ENCODE results near the gene CAMTA1. TPM values are rescaled to one million over a fixed set of nuclear protein-coding genes. Genes with fewer than 3 reads are reported as not detected.

CAMTA1 gene
- total RNA-seq, 1 donor from 2014 or later = 109 TPM

DNA sequence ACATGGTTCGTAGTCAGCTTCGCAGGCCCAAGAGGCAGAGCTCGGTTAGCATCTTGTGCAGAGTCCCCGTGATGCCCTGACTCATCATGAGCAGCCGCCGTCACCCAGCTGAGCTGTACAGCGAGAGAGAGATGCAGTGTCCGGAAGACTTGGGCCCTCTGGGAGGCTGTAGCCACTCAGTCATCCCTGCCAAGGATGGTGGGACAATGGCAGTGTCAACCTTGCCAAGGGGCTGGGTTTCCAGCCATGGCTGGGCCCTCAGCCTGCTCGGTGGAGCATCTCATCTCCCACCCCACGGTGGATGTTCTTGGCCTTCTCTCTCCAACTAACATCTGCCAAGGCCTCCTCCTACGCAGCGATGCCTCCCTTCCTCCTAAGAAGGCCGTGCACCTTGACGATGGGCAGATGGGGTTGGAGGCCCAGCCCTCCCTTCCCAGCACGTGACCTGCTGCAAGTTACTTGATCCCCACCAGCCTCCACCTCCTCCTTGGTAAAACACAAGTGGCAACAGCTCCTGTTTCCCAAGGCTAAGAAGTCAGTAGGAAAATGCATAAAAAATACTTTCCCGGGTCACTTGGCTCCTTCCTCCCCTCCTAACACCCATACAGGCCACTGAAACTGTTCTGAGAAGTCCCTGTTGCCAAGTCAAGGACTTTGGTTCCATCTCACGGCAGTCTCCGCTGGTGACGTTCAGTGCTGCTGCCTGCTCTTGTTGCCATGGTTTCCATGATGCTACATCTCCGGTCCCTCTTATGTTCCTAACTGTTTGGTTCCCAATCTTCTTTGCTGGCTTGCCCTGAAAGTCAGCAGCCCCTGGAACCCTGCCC, 601.2 kb downstream of the CAMTA1 start:
- Mint-ChIP-seq H3K4me3 (no peak overlapping the region), H3K36me3 (ENCODE audit: low read depth) (no peaks in the 10 kb centered on the region), H3K27me3 (ENCODE audit: low read depth) (no peaks in the 10 kb centered on the region), H3K9me3 (no peaks in the 10 kb centered on the region), H3K27ac (ENCODE audit: unreplicated experiment) (peak overlapping the region; percentile 92), H3K4me1 (peaks cover 32% of the 10 kb centered on the region)
- no peak for TF ChIP-seq CTCF (conservative IDR thresholded peaks at IDR 0.05)
- no peak for DNase-seq (ENCODE audit: low read depth, low spot score)

GRCh38 chr1:7387053-7387927, 602.0 kb downstream of the CAMTA1 start:
- no peaks in the 10 kb centered on the region for H3K9me3 Mint-ChIP-seq
- no peaks in the 10 kb centered on the region for H3K27me3 Mint-ChIP-seq (ENCODE audit: low read depth)
- H3K4me3 Mint-ChIP-seq = no peak overlapping the region
- H3K4me1 Mint-ChIP-seq = peaks cover 32% of the 10 kb centered on the region
- DNase-seq (ENCODE audit: low read depth, low spot score) = no peak
- H3K36me3 Mint-ChIP-seq (ENCODE audit: low read depth) = no peaks in the 10 kb centered on the region
- no peak overlapping the region for H3K27ac Mint-ChIP-seq (ENCODE audit: unreplicated experiment)
- no peak for TF ChIP-seq CTCF (conservative IDR thresholded peaks at IDR 0.05)

DNA sequence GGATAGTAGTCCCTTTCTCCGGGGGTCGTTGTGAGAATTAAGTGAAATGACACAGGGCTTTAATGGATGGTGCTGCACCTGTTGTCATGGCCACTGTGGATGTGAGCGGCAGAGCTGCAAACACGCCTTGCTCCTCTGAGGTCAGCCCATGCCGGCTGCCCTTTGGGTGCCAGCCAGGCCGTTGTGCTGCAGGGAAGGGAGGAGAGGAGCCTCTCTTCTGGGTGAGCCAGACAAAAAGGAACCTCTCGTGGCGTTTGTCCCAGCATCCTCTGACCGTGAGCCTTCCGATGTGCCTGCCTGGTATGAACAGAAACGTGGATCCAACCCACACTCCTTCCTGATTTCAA, 602.9 kb downstream of the CAMTA1 start:
- Mint-ChIP-seq H3K27me3 (ENCODE audit: low read depth) (no peaks in the 10 kb centered on the region), H3K36me3 (ENCODE audit: low read depth) (no peaks in the 10 kb centered on the region), H3K9me3 (no peaks in the 10 kb centered on the region), H3K27ac (ENCODE audit: unreplicated experiment) (peak overlapping the region; percentile 27), H3K4me3 (no peak overlapping the region), H3K4me1 (peaks cover 32% of the 10 kb centered on the region)
- DNase-seq (ENCODE audit: low read depth, low spot score) = no peak
- TF ChIP-seq CTCF (conservative IDR thresholded peaks at IDR 0.05) = no peak

DNA sequence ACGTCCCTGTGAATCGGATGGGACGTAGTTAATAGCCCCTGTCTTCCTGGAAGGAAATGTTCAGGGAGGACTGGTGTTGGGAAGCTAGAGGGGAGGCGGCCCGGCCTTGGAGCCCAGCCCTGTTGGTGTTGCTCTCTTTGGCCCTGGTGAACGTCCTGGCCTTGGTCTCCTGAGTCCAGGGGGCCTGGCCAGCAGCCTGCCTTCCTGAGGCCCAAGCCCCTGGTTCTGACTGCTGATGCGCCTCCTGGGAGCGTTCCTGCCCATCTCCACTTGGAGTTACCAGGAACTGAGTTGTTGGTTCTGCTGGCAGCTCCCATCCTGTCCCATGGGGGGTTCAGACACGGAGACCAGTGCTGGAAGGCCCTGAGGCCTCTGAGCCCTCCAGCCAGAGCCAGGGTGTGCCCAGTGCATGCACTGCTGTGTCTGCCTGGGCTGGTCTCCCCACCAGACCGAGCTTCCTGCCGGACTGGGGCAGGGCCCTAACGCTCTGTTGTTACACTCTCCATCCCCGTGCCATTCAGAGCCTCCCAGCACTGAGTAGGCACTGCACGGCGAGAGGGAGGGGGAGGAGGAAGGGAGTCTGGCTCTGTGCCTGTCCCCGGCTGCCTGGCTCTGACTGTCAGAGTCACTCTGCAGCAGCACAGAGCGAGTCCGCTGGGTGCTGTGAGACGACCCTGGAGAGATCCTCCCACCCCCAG, 603.4 kb downstream of the CAMTA1 start:
- Mint-ChIP-seq H3K27me3 (ENCODE audit: low read depth) (no peaks in the 10 kb centered on the region), H3K4me1 (peaks cover 32% of the 10 kb centered on the region), H3K4me3 (no peak overlapping the region), H3K9me3 (no peaks in the 10 kb centered on the region), H3K27ac (ENCODE audit: unreplicated experiment) (peak overlapping the region; percentile 27), H3K36me3 (ENCODE audit: low read depth) (no peaks in the 10 kb centered on the region)
- DNase-seq (ENCODE audit: low read depth, low spot score) = no peak
- TF ChIP-seq CTCF (conservative IDR thresholded peaks at IDR 0.05) = no peak

DNA sequence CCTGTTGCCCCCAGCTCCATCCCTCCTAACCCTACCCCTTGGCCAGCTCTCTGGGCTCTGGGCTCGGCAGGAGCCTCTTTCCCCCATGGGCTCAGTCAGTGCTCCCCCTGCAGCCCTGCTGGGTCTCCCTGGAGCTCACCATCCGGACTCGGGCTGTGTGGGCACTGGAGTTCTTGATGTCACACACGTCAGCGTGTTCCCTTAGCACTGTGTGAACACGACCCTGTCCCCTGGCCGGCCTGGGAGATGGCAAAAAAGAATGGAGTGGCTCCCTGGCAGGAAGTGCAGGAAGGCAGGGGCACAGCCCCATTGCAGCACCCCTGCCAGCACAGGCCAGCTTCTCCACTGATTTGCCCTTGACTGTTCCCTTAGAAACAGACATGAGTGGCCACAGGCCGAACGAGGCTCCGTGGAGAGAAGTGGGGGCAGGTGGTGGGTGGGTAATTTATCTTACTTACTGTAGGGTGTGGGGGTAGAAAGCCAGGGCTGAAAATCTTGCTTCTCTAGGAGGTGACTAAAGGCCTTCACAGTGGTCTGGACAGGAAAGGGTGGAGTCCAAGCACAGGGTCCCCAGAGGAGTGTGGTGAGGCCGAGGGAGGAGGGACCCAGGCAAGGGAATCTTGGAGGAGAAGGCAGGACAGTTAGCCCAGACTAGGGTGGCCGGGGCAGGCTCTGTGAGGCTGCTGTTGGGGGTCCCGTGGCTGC, 604.1 kb downstream of the CAMTA1 start:
- Mint-ChIP-seq H3K27me3 (ENCODE audit: low read depth) (no peaks in the 10 kb centered on the region), H3K27ac (ENCODE audit: unreplicated experiment) (peak overlapping the region; percentile 75), H3K4me3 (no peak overlapping the region), H3K36me3 (ENCODE audit: low read depth) (no peaks in the 10 kb centered on the region), H3K4me1 (peaks cover 32% of the 10 kb centered on the region), H3K9me3 (no peaks in the 10 kb centered on the region)
- no peak for DNase-seq (ENCODE audit: low read depth, low spot score)
- no peak for TF ChIP-seq CTCF (conservative IDR thresholded peaks at IDR 0.05)

Data from neural crest cell (in vitro differentiated cells).